ENCODE data around the gene FANCM.
A peak's percentile ranks its signal among the peaks of the same experiment; 100 is the strongest.

The FANCM gene

GRCh38 chr14:45201905-45202304, 66.2 kb downstream of the FANCM start:
- H3K4me3 ChIP-seq (IDR thresholded peaks at IDR 0.05; ENCODE audit: insufficient read depth, low read depth, low read length), result no peak overlapping the region
- H3K9ac ChIP-seq, result no peak overlapping the region
- peak overlapping the region; percentile 69 for H3K4me2 ChIP-seq
- peaks cover 53% of the 10 kb centered on the region for H3K4me1 ChIP-seq (ENCODE audit: low read depth, poor library complexity, severe bottlenecking)
- H3K36me3 ChIP-seq (ENCODE audit: insufficient read depth), result no peaks in the 10 kb centered on the region
- H4K20me1 ChIP-seq (ENCODE audit: insufficient read depth), result no peaks in the 10 kb centered on the region
- no peak overlapping the region for H2AFZ ChIP-seq (ENCODE audit: low read depth)
- H3K79me2 ChIP-seq (ENCODE audit: insufficient read depth, low read depth), result no peaks in the 10 kb centered on the region
- H3K27me3 ChIP-seq (ENCODE audit: insufficient read depth, low read depth), result no peaks in the 10 kb centered on the region
- TF ChIP-seq CTCF (conservative IDR thresholded peaks at IDR 0.05; ENCODE audit: low read depth, low read length), result peak; percentile 36; the same call in 1 of the 2 replicates
- peak overlapping the region; percentile 68 for H3K27ac ChIP-seq

- Histone ChIP-seq H2AFZ (ENCODE audit: low read depth) (no peak overlapping the region), H3K4me1 (ENCODE audit: low read depth, poor library complexity, severe bottlenecking) (peaks cover 53% of the 10 kb centered on the region), H3K9ac (no peak overlapping the region), H3K36me3 (ENCODE audit: insufficient read depth) (no peaks in the 10 kb centered on the region), H3K4me3 (IDR thresholded peaks at IDR 0.05; ENCODE audit: insufficient read depth, low read depth, low read length) (no peak overlapping the region), H3K79me2 (ENCODE audit: insufficient read depth, low read depth) (no peaks in the 10 kb centered on the region), H4K20me1 (ENCODE audit: insufficient read depth) (no peaks in the 10 kb centered on the region), H3K27ac (peak overlapping the region; percentile 15; the same call in 1 of the 2 replicates), H3K4me2 (peak overlapping the region; percentile 52; the same call in 1 of the 2 replicates), H3K27me3 (ENCODE audit: insufficient read depth, low read depth) (no peaks in the 10 kb centered on the region)
- TF ChIP-seq CTCF (conservative IDR thresholded peaks at IDR 0.05; ENCODE audit: low read depth, low read length), result no peak
These were observed 68.5 kb downstream of the FANCM start for GRCh38 chr14:45204241-45204640.

- Histone ChIP-seq H3K27ac (no peak overlapping the region), H3K79me2 (ENCODE audit: insufficient read depth, low read depth) (no peaks in the 10 kb centered on the region), H3K36me3 (ENCODE audit: insufficient read depth) (no peaks in the 10 kb centered on the region), H3K9ac (no peak overlapping the region), H3K4me3 (IDR thresholded peaks at IDR 0.05; ENCODE audit: insufficient read depth, low read depth, low read length) (no peak overlapping the region), H3K4me2 (no peak overlapping the region), H4K20me1 (ENCODE audit: insufficient read depth) (no peaks in the 10 kb centered on the region), H3K4me1 (ENCODE audit: low read depth, poor library complexity, severe bottlenecking) (peaks cover 8% of the 10 kb centered on the region), H3K27me3 (ENCODE audit: insufficient read depth, low read depth) (no peaks in the 10 kb centered on the region), H2AFZ (ENCODE audit: low read depth) (no peak overlapping the region)
- no peak for TF ChIP-seq CTCF (conservative IDR thresholded peaks at IDR 0.05; ENCODE audit: low read depth, low read length)
These were observed 74.4 kb downstream of the FANCM start for GRCh38 chr14:45210159-45210558.

- no peaks in the 10 kb centered on the region for H3K36me3 ChIP-seq (ENCODE audit: insufficient read depth)
- H3K4me2 ChIP-seq, result no peak overlapping the region
- no peak overlapping the region for H2AFZ ChIP-seq (ENCODE audit: low read depth)
- H3K27me3 ChIP-seq (ENCODE audit: insufficient read depth, low read depth), result no peaks in the 10 kb centered on the region
- H4K20me1 ChIP-seq (ENCODE audit: insufficient read depth), result no peaks in the 10 kb centered on the region
- no peak overlapping the region for H3K4me3 ChIP-seq (IDR thresholded peaks at IDR 0.05; ENCODE audit: insufficient read depth, low read depth, low read length)
- H3K79me2 ChIP-seq (ENCODE audit: insufficient read depth, low read depth), result no peaks in the 10 kb centered on the region
- no peak overlapping the region for H3K9ac ChIP-seq
- H3K27ac ChIP-seq, result no peak overlapping the region
- TF ChIP-seq CTCF (conservative IDR thresholded peaks at IDR 0.05; ENCODE audit: low read depth, low read length), result no peak
- H3K4me1 ChIP-seq (ENCODE audit: low read depth, poor library complexity, severe bottlenecking), result no peaks in the 10 kb centered on the region
These were observed 75.6 kb downstream of the FANCM start for GRCh38 chr14:45211295-45211694.
